HG03108 (cell line): ENCODE measurements around the gene RPH3AL.
"Not testable (repeated sequence)": the region's sequence is repeated elsewhere in the genome, so short reads cannot be mapped to it uniquely, and the experiment has no call there.

Experiments
- ATAC-seq: cut with Tn5 transposase; IDR thresholded peaks from one replicate; pipeline ENCODE4 v1.9.1; 2021; ENCODE audit warnings: moderate library complexity; ENCODE audit not compliant: unreplicated experiment

RPH3AL gene

GRCh38 chr17:245611-246010, 107.0 kb downstream of the RPH3AL start:
- no peak for ATAC-seq

- ATAC-seq, result no peak
Measured at GRCh38 chr17:245020-245419, 107.6 kb downstream of the RPH3AL start.

- not testable (repeated sequence) for ATAC-seq
Measured at GRCh38 chr17:243924-244323, 108.7 kb downstream of the RPH3AL start.

GRCh38 chr17:238964-239259, 113.7 kb downstream of the RPH3AL start:
- no peak for ATAC-seq

GRCh38 chr17:238071-238963, 114.3 kb downstream of the RPH3AL start:
- ATAC-seq, result no peak

- no peak for ATAC-seq
Measured at GRCh38 chr17:237406-237955, 115.1 kb downstream of the RPH3AL start.

- ATAC-seq, result no peak
Measured at GRCh38 chr17:236641-237405, 115.8 kb downstream of the RPH3AL start.

- no peak for ATAC-seq
Measured at GRCh38 chr17:235831-236640, 116.6 kb downstream of the RPH3AL start.

- ATAC-seq, result not testable (repeated sequence)
Measured at GRCh38 chr17:234994-235830, 117.4 kb downstream of the RPH3AL start.

- not testable (repeated sequence) for ATAC-seq
Measured at GRCh38 chr17:234163-234993, 118.2 kb downstream of the RPH3AL start.

GRCh38 chr17:233473-233941, 119.1 kb downstream of the RPH3AL start:
- ATAC-seq, result no peak

GRCh38 chr17:231966-232807, 120.4 kb downstream of the RPH3AL start:
- no peak for ATAC-seq

GRCh38 chr17:231191-231965, 121.2 kb downstream of the RPH3AL start:
- ATAC-seq, result no peak

- no peak for ATAC-seq
Measured at GRCh38 chr17:230395-230770, 122.2 kb downstream of the RPH3AL start.

GRCh38 chr17:229709-230394, 122.8 kb downstream of the RPH3AL start:
- ATAC-seq, result no peak

GRCh38 chr17:228951-229708, 123.5 kb downstream of the RPH3AL start:
- no peak for ATAC-seq
